Right ventricle myocardium inferior (tissue), 1 donor: ENCODE results near the gene HNF1B. TPM values are rescaled to one million over a fixed set of nuclear protein-coding genes. Genes with fewer than 3 reads are reported as not detected.
"Not testable (repeated sequence)": the region's sequence is repeated elsewhere in the genome, so short reads cannot be mapped to it uniquely, and the experiment has no call there.

Experiments used
- ATAC-seq: fragments of 200-7000 bp; cut with Tn5 transposase; one replicate; pipeline ENCODE4 v1.9.1; 2020; ENCODE audit warnings: mild to moderate bottlenecking, moderate library complexity
- DNase-seq: peaks from one replicate; pipeline ENCODE4 v3.0.0; 2021; ENCODE audit errors: missing footprints
- intact Hi-C: fragments of 100-400 bp; cut with DNase I; formaldehyde crosslinking; loops from one replicate; pipeline ENCODE4 v1.11.0; 2022
- total RNA-seq: library from RNA; stranded (reverse); fragmentation: NEBNext Ultra II Directional; extraction: Animal tissue kit (Norgen Biotek cat#: 25700); gene quantifications from one replicate; pipeline ENCODE4 v1.2.1, GENCODE V29; 2021
- donor health status: DM: no; HTN: yes; CAD: no; lungs with severe emphysema.

Gene HNF1B
- total RNA-seq, 1 donor from 2014 or later, result not detected

DNA sequence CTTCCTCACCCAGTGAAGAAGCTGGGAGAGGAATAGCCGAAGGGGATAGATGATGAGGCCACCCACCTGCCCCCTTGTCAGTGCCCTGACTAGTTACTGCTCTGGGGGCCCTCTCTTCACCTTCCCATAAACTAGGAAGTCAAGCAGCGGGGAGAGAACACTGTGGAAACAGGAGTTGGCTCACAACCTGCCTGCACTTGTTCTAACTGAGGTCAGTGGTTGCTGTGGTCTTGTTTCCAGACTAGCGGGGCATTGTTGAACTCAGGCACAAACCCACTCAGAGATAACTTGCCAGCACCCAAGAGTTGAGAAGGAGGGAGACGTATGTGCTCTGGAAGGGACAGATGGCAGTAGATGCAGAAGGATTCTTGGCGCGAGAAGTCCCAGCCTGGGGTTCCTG, 53.1 kb downstream of the HNF1B start:
- ATAC-seq (no peak), DNase-seq (no peak)
- intact Hi-C loops, result no loop called here

DNA sequence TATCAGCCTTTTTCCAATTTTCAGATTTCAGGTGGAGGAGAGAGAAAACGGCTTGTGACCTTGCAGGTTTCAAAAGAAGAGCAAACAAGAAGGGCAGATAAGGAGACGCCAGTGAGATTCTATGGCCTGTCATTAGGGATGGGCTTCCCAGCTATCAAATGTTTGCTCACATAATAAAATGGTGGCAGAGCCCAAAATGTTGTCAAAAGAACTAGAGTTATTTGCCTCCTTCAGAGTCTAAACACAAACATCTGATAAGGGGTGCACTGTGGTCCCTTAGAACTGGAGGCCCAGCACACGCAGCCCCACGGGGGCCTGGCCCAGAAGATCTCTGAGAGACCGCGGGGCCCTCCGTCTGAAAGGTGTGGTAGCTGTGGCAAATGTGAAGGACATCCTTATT, 55.5 kb downstream of the HNF1B start:
- ATAC-seq, result no peak

DNA sequence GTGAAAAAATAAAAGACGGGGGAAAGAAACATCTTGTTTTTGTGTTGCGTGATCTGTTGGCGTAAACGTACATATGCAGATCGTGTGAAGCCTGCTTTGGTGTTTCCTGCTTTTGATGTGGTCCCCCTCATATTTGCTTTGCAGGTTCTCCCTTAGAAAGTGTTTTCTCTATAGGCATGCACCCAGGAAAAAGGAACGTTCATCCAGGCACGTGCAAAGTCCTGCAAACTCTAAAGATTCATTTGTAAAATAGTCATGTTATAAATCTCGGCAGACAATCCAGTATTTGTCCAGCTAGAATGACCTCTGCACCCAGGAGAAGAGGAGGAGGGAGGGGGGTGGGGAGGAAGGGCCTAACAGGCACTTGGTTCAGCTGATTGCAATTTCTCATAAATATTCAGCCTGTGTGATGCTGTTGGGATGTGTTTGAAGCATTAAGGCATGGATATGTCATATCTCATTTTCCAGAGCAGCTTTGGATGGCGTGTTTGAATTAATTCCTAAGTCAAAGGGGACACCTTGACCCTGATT, 61.3 kb downstream of the HNF1B start:
- DNase-seq, result no peak
- intact Hi-C loops, result no loop called here
- no peak for ATAC-seq

More for the DNA sequence above, 55.5 kb downstream of the HNF1B start:
- DNase-seq, result no peak
- intact Hi-C loops, result no loop called here

DNA sequence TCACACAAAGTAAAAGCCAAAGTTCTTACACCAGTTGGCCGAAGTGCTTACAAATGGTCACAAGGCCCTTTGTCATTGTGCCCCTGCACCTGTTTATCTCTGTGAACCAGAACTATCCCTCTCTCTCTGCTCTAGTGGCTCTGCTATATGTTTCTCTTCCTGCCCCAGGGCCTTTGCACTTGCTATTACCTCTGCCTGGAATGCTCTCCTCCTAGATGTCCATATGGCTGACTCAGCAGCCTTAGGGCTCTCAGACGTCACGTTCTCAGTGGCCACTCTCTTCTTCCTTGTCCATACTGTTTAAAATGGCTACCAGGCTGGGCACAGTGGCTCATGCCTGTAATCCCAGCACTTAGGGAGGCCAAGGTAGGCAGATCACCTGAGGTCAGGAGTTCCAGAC, 62.9 kb downstream of the HNF1B start:
- ATAC-seq (no peak), DNase-seq (no peak)
- intact Hi-C loops, result no loop called here

DNA sequence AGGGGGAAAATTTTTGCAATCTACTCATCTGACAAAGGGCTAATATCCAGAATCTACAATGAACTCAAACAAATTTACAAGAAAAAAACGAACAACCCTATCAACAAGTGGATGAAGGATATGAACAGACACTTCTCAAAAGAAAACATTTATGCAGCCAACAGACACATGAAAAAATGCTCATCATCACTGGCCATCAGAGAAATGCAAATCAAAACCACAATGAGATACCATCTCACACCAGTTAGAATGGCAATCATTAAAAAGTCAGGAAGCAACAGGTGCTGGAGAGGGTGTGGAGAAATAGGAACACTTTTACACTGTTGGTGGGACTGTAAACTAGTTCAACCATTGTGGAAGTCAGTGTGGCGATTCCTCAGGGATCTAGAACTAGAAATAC, 64.9 kb downstream of the HNF1B start:
- intact Hi-C loops, ATAC-seq, DNase-seq: not testable (repeated sequence)

DNA sequence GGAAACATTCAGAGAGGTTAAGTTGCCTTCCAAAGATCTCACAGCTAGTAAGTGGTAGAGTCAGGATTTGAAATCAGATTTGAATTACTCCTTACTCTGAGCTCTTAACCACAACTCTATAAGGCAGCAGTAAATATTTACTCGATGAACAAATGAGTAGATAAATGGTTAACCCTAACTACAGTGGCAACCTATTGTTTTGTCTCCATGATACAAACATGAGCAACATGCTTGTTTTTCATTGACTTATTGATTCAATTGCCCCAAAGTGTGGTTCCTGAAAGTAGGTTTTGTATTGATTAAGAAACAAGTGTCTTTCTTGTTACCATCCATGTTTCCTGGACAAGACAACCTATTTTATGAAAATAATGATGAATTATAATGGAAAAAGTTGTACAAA, 66.8 kb downstream of the HNF1B start:
- intact Hi-C loops, result no loop called here
- no peak for ATAC-seq

DNA sequence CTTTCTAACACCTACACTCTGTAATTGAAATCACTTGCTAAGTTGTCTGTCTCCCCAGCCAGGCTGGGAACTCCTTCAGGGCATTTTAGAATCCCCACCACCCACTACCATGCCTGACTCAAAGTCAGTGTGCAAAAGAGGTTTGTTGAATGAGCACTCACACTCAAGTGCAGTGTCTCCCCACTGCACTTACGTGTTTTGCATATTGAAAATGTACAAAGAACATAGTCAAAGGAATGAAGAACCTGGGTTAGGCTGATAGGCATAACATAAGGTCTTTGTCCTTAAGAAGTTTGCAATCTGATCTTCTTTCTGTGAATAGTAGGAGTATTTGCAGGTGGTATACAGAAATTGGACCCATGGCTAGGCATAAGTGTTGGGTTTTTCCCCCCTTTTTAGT, 67.8 kb downstream of the HNF1B start:
- no peak for DNase-seq
- intact Hi-C loops, result no loop called here
- no peak for ATAC-seq

More for the DNA sequence above, 66.8 kb downstream of the HNF1B start:
- DNase-seq, result no peak

DNA sequence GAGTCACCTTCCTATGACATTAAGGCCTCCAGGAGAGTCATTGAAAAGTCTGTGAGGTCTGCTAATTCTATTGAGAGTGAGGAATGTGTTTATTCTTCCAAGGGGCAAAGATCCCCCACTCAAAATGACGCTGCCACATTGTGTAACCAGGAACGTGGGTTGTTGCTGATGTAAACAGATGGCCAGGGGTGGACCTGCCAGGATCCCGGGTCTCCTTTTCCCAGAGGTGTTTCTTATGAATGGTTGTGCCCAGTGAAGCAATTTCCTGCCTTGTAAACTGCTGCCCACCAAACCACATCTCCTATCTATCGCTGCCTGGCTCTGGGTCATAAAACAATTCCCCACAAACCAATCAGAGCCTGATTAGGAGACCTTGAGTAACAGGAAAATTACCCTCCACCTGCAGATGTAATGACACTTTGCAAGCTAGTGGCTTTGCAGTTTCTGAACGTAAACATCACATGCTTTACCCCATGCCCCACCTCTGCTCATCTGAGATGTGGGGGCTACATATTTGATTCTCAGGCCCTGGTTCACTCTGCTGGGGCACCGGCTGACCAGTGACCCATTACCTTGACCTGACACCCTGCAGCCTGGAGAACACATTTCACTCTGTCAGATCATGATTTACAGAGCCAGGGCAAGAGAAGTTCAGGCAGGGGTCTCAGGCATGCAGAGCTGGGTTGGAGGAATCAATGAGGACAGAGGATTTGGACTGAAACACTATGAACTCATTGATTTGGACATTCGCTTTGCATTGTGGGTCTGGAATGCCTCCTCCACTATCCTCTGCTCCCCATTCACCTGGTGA, 68.5 kb downstream of the HNF1B start:
- intact Hi-C loops, result no loop called here
- DNase-seq (no peak), ATAC-seq (no peak)

DNA sequence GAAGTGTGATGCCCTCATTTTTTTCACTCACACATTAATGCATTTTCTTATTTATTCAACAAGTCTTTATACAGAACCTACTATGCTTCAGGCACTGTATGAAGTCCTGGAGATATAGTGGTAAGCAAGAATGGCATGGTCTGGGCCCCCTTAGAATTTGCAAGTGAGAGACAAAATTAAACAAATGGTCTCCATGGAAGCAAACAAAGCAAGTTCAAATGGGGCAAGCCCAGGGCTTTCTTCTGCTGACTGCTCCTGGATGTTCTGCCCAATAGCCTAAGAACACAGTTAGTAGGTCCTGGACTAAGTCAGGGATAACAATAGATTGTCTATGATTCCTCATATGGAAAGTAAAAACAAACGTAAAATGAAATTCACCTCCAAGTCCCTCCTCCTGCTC, 70.3 kb downstream of the HNF1B start:
- ATAC-seq (no peak), DNase-seq (no peak)
- intact Hi-C loops, result no loop called here

DNA sequence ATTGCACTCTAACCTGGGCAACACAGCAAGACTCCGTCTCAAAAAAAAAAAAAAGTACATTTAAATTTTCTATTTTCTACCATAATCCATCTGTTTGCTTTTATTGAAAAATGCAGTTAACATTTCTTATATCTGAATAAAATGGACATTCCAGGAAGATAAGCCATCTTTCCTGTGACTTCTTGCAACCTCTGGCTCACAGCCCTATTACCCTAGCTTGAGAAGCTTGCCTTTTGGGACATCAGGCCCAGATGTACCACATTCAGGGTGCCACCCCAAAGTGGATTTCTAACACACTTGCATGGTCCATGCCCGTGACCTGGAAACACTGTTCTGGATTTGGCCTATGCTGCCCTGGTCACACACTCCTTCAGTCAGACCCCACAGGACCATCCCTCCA, 71.5 kb downstream of the HNF1B start:
- intact Hi-C loops, result no loop called here
- no peak for ATAC-seq

DNA sequence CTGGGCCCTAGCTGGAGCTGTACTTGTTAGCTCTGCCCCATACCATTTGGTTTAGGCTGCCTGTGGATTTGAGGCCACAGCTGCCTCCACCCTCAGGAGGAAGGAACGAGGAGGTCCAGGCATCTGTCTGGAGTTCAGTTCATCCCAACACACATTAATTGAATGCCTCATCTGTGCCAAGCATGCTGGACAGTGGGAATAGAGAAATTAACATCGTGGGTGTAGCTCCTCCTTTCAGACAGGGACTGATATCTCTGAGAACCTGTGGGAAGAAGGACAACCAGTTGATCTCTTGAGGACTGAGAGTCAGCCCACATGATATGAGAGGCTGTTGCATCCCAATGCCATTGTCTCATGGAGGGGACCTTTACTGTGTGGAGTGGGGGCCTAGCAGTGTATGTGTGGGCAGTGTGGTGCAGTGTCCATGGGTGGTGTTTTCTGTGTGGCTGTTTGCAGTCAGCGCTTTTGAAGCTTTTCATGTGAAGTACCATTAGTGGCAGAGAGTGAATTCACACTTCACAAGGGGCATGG, 72.2 kb downstream of the HNF1B start:
- DNase-seq, result no peak
- intact Hi-C loops, result no loop called here

More for the DNA sequence above, 71.5 kb downstream of the HNF1B start:
- no peak for DNase-seq

DNA sequence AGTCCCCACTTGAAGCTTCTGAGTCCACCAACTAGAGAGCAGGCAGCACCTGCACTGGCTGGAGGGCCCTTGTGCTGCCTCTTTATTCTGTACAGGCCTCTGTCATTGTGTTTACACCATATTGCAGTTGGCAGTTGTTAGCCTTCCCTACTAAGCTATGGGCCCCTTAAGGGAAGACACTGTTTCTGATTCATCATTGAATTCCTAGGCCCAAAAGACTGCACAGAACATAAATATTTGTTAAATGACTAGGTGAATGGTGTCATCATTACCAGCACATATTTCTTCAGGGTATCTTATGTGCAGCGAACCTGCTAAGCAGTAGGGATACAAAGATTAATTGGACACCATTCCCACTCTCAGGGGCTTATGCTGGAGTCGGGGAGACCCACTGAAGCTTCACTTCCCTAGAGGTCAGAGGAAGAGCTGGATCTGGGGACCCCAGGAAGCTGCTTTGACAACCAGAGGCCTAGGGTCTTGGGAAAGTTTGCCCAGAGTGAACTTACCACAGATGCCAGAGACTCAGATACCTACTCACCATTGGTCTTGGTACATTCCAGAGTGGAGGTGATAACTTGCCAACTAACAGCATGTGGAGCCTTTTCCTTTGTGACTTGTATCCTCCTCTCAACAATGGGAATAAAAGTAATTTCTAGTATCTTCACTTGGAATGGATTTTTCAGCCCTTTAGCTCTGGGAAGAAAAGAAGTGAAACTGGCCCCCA, 72.9 kb downstream of the HNF1B start:
- no peak for DNase-seq
- ATAC-seq, result no peak
- intact Hi-C loops, result no loop called here

More for the DNA sequence above, 72.2 kb downstream of the HNF1B start:
- ATAC-seq, result no peak

DNA sequence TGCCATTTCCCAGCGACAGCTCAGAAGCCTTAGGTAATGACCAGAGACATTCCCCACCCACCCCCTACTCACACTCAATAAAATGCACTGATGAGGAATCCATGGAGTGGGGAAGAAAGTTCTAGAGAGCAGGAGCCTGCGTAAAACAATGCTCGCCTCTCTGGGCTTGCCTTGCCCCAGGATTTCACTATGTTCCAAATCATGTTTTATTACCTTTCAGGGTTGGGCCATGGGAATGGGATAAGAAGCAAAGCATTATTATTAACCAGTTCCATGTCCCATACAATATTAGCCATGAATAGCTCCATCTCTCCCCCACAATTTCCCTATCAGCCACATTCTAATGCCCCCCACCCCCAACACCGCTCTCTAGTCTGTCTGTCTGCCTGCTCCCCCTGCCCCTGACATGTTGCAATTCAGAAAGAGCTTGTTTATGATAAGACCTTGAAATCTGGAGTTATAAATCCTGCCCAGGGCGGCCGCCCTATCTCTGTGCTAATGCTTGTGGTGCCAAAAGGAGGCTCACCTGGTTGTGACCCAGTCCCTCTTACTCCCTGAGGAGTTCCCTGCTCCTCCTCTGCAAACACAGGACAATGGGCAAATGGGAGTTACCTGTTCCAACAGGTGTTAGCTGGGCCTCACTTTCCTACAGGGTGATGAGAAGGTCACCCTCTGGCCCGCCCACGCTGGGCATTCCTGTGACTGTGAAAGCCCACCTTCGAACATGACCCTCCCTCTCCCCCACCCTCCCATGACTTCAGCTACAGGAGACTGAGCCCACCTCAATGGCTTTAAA, 73.6 kb downstream of the HNF1B start:
- no peak for ATAC-seq
- intact Hi-C loops, result no loop called here
- no peak for DNase-seq

DNA sequence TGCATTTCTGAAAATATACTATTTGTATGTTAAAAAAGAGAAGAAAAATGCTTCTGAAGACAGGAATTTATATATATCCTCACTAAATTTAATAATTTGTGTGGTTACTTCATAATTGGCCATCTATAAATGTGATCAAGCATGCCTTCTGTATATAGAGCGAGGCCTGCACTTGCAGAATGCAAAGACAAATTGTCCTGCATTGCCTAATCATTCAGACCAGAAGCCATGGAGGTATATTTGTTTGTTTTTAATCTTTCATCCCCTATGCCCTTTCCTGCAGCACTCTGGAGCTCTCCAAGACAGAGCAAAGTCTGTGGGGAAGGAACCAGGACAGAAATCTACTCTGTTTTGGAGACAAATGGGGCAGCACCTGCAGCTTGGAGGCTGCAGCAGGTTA, 77.8 kb downstream of the HNF1B start:
- DNase-seq (no peak), ATAC-seq (no peak)
- intact Hi-C loops, result no loop called here

DNA sequence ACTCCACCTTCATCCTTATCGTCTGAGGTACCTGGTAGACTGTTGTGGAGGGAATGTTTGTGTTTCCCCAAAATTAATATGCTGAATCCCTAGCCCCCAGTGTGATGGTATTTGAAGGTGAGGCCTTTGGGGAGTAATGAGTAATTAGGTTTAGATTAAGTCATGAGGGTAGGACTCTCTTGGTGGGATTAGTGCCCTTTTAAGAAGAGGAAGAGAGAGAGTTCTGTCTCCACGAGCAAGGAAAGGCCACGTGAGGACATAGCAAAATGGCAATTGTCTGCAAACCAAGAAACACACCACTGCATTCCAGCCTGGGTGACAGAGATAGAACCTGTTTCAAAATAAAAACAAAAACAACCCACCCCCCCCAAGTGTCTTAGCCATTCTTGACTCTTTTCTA, 80.6 kb downstream of the HNF1B start:
- ATAC-seq (no peak), DNase-seq (no peak)
- intact Hi-C loops, result no loop called here

DNA sequence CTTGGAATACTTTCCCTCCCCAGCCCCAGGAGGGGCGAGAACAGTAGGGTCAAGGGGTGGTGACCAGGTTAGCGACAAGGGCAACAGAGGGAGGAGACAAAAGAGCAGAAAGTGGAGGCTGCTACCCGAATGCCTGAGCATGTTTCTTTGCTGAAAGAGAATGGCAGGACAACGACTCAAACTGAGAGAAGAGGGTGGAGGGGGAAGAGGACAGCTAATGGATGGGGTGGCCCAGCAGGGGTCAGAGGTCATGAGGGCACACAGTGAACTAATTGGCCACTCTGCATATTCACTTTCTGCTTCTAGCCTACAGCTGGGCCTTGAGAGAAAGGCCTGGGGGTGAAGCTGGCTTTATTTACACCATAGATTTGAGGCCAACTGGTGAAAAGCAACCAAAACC, 82.5 kb downstream of the HNF1B start:
- DNase-seq (no peak), ATAC-seq (no peak)
- intact Hi-C loops, result no loop called here

DNA sequence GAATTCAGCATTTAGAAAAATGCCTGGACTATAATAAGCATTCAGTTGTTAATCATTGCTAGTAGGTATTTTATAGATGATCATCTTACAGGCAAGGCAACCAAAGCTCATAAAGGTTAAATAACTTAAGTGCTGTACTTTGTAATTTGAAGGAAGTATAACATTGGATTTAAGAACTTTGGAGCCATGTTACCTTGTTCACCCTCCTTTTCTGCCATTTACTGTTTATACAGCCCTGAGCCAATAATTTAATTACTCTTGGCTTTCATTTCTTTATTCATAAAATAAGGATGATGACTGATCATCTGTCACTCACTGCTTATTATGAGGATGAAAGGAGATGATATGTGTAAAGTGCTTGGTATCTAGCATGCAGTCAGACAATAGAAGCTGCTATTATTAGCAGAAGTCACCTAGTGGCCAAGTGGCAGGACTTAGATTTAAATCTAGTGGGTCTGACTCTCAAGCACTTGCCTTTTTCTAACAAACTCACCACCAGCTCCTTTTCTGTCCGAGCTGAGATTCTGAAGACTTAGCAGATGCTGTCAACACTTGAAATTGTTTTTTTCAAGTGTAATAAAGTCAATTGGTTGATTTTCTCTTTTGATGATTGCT, 83.4 kb downstream of the HNF1B start:
- intact Hi-C loops, result no loop called here

DNA sequence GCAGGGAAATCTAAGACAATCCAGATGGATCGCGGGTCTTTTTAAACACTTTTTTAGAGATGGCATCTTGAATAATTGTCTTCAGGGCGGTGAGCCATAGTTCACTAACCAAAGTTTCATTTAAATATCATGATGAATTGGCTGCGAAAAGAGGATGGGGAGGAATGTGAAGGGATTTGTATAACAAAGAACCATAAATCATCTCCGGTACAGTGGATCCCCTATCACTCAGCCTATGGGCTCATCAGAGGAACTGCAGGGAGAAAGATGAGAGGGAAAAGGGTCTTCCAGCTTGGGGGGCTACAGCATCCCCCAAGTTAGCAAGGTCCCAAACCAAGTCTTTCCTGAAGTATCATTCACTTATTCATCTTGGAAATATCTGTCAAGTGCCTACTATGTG, 84.9 kb downstream of the HNF1B start:
- ATAC-seq, result no peak
- intact Hi-C loops, result no loop called here
- DNase-seq, result no peak

More for the DNA sequence above, 83.4 kb downstream of the HNF1B start:
- no peak for DNase-seq
- ATAC-seq, result no peak

DNA sequence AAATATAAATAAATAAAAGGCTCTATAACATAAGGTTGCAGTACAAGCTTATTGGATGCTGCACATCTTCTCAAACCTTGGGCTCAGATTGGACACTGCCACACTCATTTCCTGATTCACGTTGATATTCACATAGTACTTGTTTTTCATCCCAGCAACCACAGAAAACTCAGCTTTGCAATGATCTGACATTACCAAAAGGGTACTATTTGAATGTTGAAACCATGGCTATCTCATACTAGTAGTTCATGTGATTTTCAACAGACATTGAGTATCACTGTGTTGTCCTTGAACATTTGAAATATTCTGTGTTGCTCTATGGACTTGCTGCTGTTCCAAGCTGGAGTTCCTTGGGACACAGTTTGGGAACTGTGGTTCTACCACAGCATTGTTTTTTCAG, 87.7 kb downstream of the HNF1B start:
- DNase-seq, result no peak
- intact Hi-C loops, result no loop called here
- no peak for ATAC-seq
